Omental fat pad (tissue), 4 donors: ENCODE data around the gene CLDN4. TPM values are rescaled to one million over a fixed set of nuclear protein-coding genes. Genes with fewer than 3 reads are reported as not detected.

Experiments
- ATAC-seq: fragments of 150-250 bp; one replicate; pipeline ENCODE4 v1.9.1; 2016; ENCODE audit warnings: mild to moderate bottlenecking, moderate library complexity; ENCODE audit not compliant: low FRiP score
- DNase-seq: peaks from one replicate; pipeline ENCODE4 v3.0.0-alpha.2; 2019; ENCODE audit warnings: low spot score
- CTCF ChIP-seq, 3 donors: fragments of 450-650 bp; IDR thresholded peaks; one replicate each; pipeline ENCODE4 v1.5.1; 2016 to 2017; ENCODE audit warnings: antibody characterized with exemption in 3 of 3, mild to moderate bottlenecking in 3 of 3, moderate library complexity in 2 of 3
- total RNA-seq, 4 donors: library from RNA; depleted of rRNA; stranded (reverse); fragments of >200 nt; gene quantifications; one replicate each; pipeline ENCODE4 v1.1.0, GENCODE V29; 2016

Gene CLDN4
- total RNA-seq, 4 donors from 2014 or later, result 0.19 to 0.65 (median 0.60) TPM; not detected in 1

GRCh38 chr7:73827567-73828106, 3.2 kb upstream of the CLDN4 start:
- no peak for TF ChIP-seq CTCF (IDR thresholded peaks at IDR 0.05)
- no peak for DNase-seq
- no peak for ATAC-seq

GRCh38 chr7:73828107-73828803, 2.5 kb upstream of the CLDN4 start:
- no peak for TF ChIP-seq CTCF (IDR thresholded peaks at IDR 0.05)
- ATAC-seq, result peak; percentile 69

GRCh38 chr7:73828972-73829371, 1.8 kb upstream of the CLDN4 start:
- no peak for ATAC-seq
- TF ChIP-seq CTCF (IDR thresholded peaks at IDR 0.05), result no peak
- DNase-seq, result no peak

More at GRCh38 chr7:73828107-73828803, 2.5 kb upstream of the CLDN4 start:
- DNase-seq, result no peak

- ATAC-seq, result no peak
- DNase-seq, result no peak
- TF ChIP-seq CTCF (IDR thresholded peaks at IDR 0.05), result no peak
Measured at GRCh38 chr7:73829505-73829904, 1.3 kb upstream of the CLDN4 start.

GRCh38 chr7:73829921-73830680, 695 bp upstream of the CLDN4 start:
- ATAC-seq, result no peak
- no peak for TF ChIP-seq CTCF (IDR thresholded peaks at IDR 0.05)
- DNase-seq, result no peak

- ATAC-seq (no peak), DNase-seq (no peak)
- TF ChIP-seq CTCF (IDR thresholded peaks at IDR 0.05), result no peak
Measured at GRCh38 chr7:73831584-73831833, 713 bp downstream of the CLDN4 start.
